DMS153 treated with DMSO at 0.1 percent for 48 hours (cell line): Measurements from ENCODE around the gene PLEKHN1.

ENCODE experiments used
- DNase-seq: peaks from one replicate; lab custom pipeline; 2025; ENCODE audit not compliant: unreplicated experiment; lab: John Stamatoyannopoulos, UW

PLEKHN1 gene

GRCh38 chr1:1023700-1024099, 57.4 kb downstream of the PLEKHN1 start:
- no peak for DNase-seq

GRCh38 chr1:1024149-1024770, 58.0 kb downstream of the PLEKHN1 start:
- DNase-seq = no peak

- no peak for DNase-seq
Measured at GRCh38 chr1:1024771-1025699, 58.8 kb downstream of the PLEKHN1 start.
